ENCODE measurements around the gene MMADHC.

GRCh38 chr2:149559341-149560068 lies 28.1 kb downstream of the MMADHC start:
- no peak for TF ChIP-seq CTCF (IDR thresholded peaks at IDR 0.05; ENCODE audit: insufficient read depth, low read length)
- TF ChIP-seq REST (IDR thresholded peaks at IDR 0.05; ENCODE audit: insufficient replicate concordance, low read depth), result no peak
- no peak for TF ChIP-seq POLR2AphosphoS5 (IDR thresholded peaks at IDR 0.05; ENCODE audit: low read depth)
